ENCODE results near the gene BIK. TPM values are rescaled to one million over a fixed set of nuclear protein-coding genes. Genes with fewer than 3 reads are reported as not detected.

BIK gene
- total RNA-seq, 3 donors from 2014 or later (not counting 1 experiment from before 2014, with no cell fraction given): 0.28 to 1.2 TPM; not detected in 1

DNA sequence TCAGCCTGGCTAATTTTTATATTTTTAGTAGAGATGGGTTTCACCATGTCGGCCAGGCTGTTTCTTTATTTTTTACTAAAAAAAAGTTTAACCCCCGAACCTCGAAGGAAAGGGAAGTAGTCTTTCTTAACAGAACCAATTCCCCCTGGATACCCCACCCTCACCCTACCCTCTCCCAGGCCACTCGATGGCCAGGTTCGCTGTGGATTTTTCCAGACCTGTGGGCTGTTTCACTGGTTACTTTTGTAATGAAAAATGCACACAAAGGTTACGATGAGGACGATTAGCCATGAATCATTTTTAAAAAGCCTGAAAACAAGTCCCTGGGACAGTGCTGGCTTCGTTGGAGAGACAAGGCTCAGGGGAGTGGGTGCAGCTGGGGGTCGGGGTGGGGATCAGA is 43.3 kb downstream of the BIK start:
- no peak overlapping the region for H3K4me3 ChIP-seq (ENCODE audit: low read length)
- 62% methylated on average over 8 of the region's 9 CpGs for whole genome bisulfite sequencing (ENCODE audit: insufficient coverage)

DNA sequence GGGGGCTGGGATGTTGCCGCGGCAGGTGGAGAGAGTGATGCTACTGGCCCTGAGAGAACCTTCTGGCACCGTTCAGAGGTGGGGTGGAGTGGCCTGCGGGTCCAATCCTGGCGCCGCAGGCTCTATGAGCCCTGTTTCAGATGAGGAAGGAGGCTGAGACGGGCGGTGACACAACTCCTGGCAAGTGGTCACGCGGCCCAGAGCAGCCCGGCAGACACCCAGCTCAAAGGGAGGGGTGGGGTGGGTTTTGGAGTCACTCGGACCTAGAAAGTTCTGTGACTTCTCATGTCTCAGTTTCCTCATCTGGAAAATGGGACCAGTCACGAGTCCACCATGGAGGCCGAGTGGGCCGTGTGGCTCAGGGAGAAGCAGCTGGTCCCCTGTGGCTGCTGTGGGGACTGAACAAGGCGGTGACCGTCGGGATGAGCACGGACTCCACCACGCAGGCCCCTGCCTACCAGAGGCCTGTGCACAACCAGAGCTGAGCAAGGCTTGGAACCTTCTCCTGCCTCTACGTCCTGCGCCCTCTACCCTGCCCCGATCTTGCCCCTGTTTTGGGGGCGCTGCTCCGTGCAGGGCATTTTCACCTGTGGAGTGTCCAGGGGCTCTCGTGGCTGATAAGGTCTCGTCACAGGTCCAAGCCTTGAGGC is 44.5 kb downstream of the BIK start:
- H3K4me1 Mint-ChIP-seq: peaks cover 22 to 31% of the 10 kb centered on the region in 2 donors
- no peak overlapping the region for H3K27ac ChIP-seq (ENCODE audit: low read length)
- H3K4me1 ChIP-seq (ENCODE audit: control insufficient read depth, insufficient read depth, low read length): peaks cover 42% of the 10 kb centered on the region
- whole genome bisulfite sequencing (ENCODE audit: insufficient coverage): 92% methylated on average over 27 of the region's 27 CpGs
- DNase-seq (no peak), ATAC-seq (no peak)
- H3K36me3 ChIP-seq (ENCODE audit: control insufficient read depth, insufficient read depth, low read length): no peaks in the 10 kb centered on the region
- no peaks in the 10 kb centered on the region for H3K27me3 Mint-ChIP-seq (ENCODE audit: low read depth in 2 of 2)
- H3K4me3 ChIP-seq (ENCODE audit: low read length): no peak overlapping the region
- H3K36me3 Mint-ChIP-seq: no peaks in the 10 kb centered on the region
- TF ChIP-seq, protein P1, sequence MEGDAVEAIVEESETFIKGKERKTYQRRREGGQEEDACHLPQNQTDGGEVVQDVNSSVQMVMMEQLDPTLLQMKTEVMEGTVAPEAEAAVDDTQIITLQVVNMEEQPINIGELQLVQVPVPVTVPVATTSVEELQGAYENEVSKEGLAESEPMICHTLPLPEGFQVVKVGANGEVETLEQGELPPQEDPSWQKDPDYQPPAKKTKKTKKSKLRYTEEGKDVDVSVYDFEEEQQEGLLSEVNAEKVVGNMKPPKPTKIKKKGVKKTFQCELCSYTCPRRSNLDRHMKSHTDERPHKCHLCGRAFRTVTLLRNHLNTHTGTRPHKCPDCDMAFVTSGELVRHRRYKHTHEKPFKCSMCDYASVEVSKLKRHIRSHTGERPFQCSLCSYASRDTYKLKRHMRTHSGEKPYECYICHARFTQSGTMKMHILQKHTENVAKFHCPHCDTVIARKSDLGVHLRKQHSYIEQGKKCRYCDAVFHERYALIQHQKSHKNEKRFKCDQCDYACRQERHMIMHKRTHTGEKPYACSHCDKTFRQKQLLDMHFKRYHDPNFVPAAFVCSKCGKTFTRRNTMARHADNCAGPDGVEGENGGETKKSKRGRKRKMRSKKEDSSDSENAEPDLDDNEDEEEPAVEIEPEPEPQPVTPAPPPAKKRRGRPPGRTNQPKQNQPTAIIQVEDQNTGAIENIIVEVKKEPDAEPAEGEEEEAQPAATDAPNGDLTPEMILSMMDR (IDR thresholded peaks at IDR 0.05): no peak
- H3K27ac Mint-ChIP-seq: no peak overlapping the region
- intact Hi-C loops (cut with micrococcal nuclease): loop anchor here (5.0 kb wide), 1 partner anchor 32 kb away; the partner anchor contains the start of gene TTLL12
- no peaks in the 10 kb centered on the region for H3K27me3 ChIP-seq (ENCODE audit: control insufficient read depth, insufficient read depth, low read length)
- no peak overlapping the region for H3K4me3 Mint-ChIP-seq
- no peaks in the 10 kb centered on the region for H3K9me3 ChIP-seq (ENCODE audit: control insufficient read depth, insufficient read depth, low read length)
- H3K9me3 Mint-ChIP-seq: no peaks in the 10 kb centered on the region

More for the DNA sequence above, 43.3 kb downstream of the BIK start:
- no peaks in the 10 kb centered on the region for H3K36me3 Mint-ChIP-seq
- TF ChIP-seq, protein P1 (IDR thresholded peaks at IDR 0.05): no peak
- Histone ChIP-seq H3K27ac (ENCODE audit: low read length) (no peak overlapping the region), H3K9me3 (ENCODE audit: control insufficient read depth, insufficient read depth, low read length) (no peaks in the 10 kb centered on the region), H3K4me1 (ENCODE audit: control insufficient read depth, insufficient read depth, low read length) (peaks cover 47% of the 10 kb centered on the region), H3K36me3 (ENCODE audit: control insufficient read depth, insufficient read depth, low read length) (no peaks in the 10 kb centered on the region), H3K27me3 (ENCODE audit: control insufficient read depth, insufficient read depth, low read length) (no peaks in the 10 kb centered on the region)
- no peak for ATAC-seq
- intact Hi-C loops (cut with micrococcal nuclease): loop anchor here (5.0 kb wide), 1 partner anchor 33 kb away; the partner anchor contains the start of gene TTLL12
- no peak for DNase-seq
- H3K9me3 Mint-ChIP-seq: no peaks in the 10 kb centered on the region
- no peak overlapping the region for H3K4me3 Mint-ChIP-seq
- H3K27ac Mint-ChIP-seq: no peak overlapping the region
- H3K4me1 Mint-ChIP-seq: peaks cover 22 to 33% of the 10 kb centered on the region in 2 donors
- H3K27me3 Mint-ChIP-seq (ENCODE audit: low read depth in 2 of 2): no peaks in the 10 kb centered on the region

DNA sequence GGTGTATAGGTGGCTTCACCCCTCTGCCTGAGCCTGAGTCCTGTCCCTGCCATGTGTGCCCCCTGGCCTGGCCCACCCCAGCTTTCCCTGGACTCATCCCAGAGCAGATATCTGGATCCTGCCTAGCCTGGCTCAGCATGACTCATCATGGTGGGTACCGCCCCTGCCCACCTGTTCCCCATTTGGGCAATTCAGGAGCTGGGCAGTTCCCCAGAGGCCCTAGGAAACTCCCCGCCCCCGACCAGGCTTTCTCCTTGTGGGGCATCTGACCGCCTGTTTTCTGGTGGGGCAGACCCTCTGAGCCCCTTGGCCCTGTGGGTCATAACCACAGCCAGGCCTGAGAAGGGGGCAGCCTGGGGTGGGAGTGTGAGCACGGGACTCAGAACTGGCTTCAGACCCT is 45.2 kb downstream of the BIK start:
- H3K27ac ChIP-seq (ENCODE audit: low read length): no peak overlapping the region
- TF ChIP-seq, protein P1 (IDR thresholded peaks at IDR 0.05): no peak
- peaks cover 2% of the 10 kb centered on the region for H3K36me3 ChIP-seq (ENCODE audit: control insufficient read depth, insufficient read depth, low read length)
- H3K27me3 ChIP-seq (ENCODE audit: control insufficient read depth, insufficient read depth, low read length): no peaks in the 10 kb centered on the region
- H3K4me3 ChIP-seq (ENCODE audit: low read length): no peak overlapping the region
- H3K4me1 ChIP-seq (ENCODE audit: control insufficient read depth, insufficient read depth, low read length): peaks cover 38% of the 10 kb centered on the region
- Mint-ChIP-seq H3K9me3 (no peaks in the 10 kb centered on the region), H3K4me1 (peaks cover 16 to 29% of the 10 kb centered on the region in 2 donors), H3K27ac (no peak overlapping the region), H3K4me3 (no peak overlapping the region), H3K36me3 (no peaks in the 10 kb centered on the region), H3K27me3 (ENCODE audit: low read depth in 2 of 2) (no peaks in the 10 kb centered on the region)
- intact Hi-C loops (cut with micrococcal nuclease): no loop called here
- ATAC-seq (no peak), DNase-seq (no peak)
- WGBS (ENCODE audit: insufficient coverage): 76% methylated on average over 5 of the region's 5 CpGs
- no peaks in the 10 kb centered on the region for H3K9me3 ChIP-seq (ENCODE audit: control insufficient read depth, insufficient read depth, low read length)

DNA sequence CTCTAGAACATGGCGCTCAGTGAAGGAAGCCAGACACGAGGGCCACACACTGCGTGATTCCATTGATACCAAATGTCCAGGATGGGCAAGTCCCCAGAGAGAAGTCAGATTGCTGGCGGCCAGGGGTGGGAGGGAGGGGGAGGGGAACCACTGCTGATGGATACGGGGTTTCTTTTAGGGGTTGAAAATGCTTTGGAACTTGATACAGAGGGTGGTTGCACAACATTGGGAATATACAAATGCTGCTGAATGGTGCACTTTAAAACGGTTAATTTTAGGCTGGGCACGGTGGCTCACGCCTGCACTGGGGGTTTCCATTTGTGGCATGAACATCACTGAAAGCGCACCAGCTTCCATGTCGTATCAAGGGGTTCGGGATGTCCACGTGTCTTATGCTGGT is 45.9 kb downstream of the BIK start:
- H3K9me3 ChIP-seq (ENCODE audit: control insufficient read depth, insufficient read depth, low read length): no peaks in the 10 kb centered on the region
- no peaks in the 10 kb centered on the region for H3K36me3 Mint-ChIP-seq
- peaks cover 33% of the 10 kb centered on the region for H3K4me1 ChIP-seq (ENCODE audit: control insufficient read depth, insufficient read depth, low read length)
- H3K27ac ChIP-seq (ENCODE audit: low read length): no peak overlapping the region
- H3K4me1 Mint-ChIP-seq: peaks cover 13 to 23% of the 10 kb centered on the region in 2 donors
- no peak overlapping the region for H3K27ac Mint-ChIP-seq
- no peaks in the 10 kb centered on the region for H3K9me3 Mint-ChIP-seq
- DNase-seq (no peak), ATAC-seq (no peak)
- H3K4me3 Mint-ChIP-seq: no peak overlapping the region
- no peaks in the 10 kb centered on the region for H3K27me3 ChIP-seq (ENCODE audit: control insufficient read depth, insufficient read depth, low read length)
- no peak overlapping the region for H3K4me3 ChIP-seq (ENCODE audit: low read length)
- H3K36me3 ChIP-seq (ENCODE audit: control insufficient read depth, insufficient read depth, low read length): peaks cover 2% of the 10 kb centered on the region
- H3K27me3 Mint-ChIP-seq (ENCODE audit: low read depth in 2 of 2): no peaks in the 10 kb centered on the region
- intact Hi-C loops (cut with micrococcal nuclease): no loop called here
- TF ChIP-seq, protein P1 (IDR thresholded peaks at IDR 0.05): no peak
- 89% methylated on average over 12 of the region's 12 CpGs for WGBS (ENCODE audit: insufficient coverage)

Measured in natural killer cell (primary cell).